ENCODE measurements around the gene TWIST1. TPM values are rescaled to one million over a fixed set of nuclear protein-coding genes. Genes with fewer than 3 reads are reported as not detected.
A peak's percentile ranks its signal among the peaks of the same experiment; 100 is the strongest.

TWIST1 gene
- total RNA-seq, 1 experiment from 2014 or later, result not detected

GRCh38 chr7:19116121-19117090 lies 1.0 kb downstream of the TWIST1 start:
- Histone ChIP-seq H3K4me2 (ENCODE audit: insufficient read depth, insufficient read length, low read length) (peak overlapping the region; percentile 57), H2BK20ac (ENCODE audit: low read depth, low read length, poor library complexity, severe bottlenecking) (no peak overlapping the region), H2BK12ac (ENCODE audit: insufficient read length, low read depth, low read length) (no peak overlapping the region), H3K9me3 (ENCODE audit: control insufficient read depth, low read depth, low read length) (no peaks in the 10 kb centered on the region), H2BK15ac (ENCODE audit: low read depth, low read length) (no peak overlapping the region), H3K23me2 (ENCODE audit: insufficient read length, low read depth, low read length, poor library complexity, severe bottlenecking) (peaks cover 25% of the 10 kb centered on the region), H3K27ac (ENCODE audit: insufficient read length, low read depth, low read length) (no peak overlapping the region), H3K14ac (ENCODE audit: insufficient read depth, low read length) (no peak overlapping the region; the same call in 1 of the 2 replicates), H3K9ac (ENCODE audit: extremely low read depth, insufficient read length, low read length) (no peak overlapping the region), H2BK120ac (ENCODE audit: low read depth, low read length, poor library complexity, severe bottlenecking) (no peak overlapping the region), H3K27me3 (ENCODE audit: insufficient read depth, low read length) (peaks cover 76% of the 10 kb centered on the region), H3K4me1 (ENCODE audit: insufficient read depth, low read length) (0 out of 2 replicates have a peak, but pooled peaks cover 6% of the 10 kb centered on the region), H4K8ac (replicated peaks; ENCODE audit: insufficient read length, low read depth, low read length) (no peak overlapping the region), H3K79me1 (ENCODE audit: insufficient read depth, low read depth, low read length, poor library complexity, severe bottlenecking) (no peaks in the 10 kb centered on the region), H3K23ac (ENCODE audit: insufficient read length, low read depth, low read length) (no peak overlapping the region), H4K20me1 (ENCODE audit: control insufficient read depth, insufficient read depth, insufficient read length) (no peaks in the 10 kb centered on the region), H3K4ac (ENCODE audit: low read depth, low read length) (no peak overlapping the region), H4K91ac (ENCODE audit: insufficient read length, low read depth, low read length) (no peak overlapping the region), H3K56ac (ENCODE audit: insufficient read length, low read depth, low read length) (no peak overlapping the region), H3K18ac (ENCODE audit: insufficient read length, low read depth, low read length) (no peak overlapping the region), H4K5ac (ENCODE audit: insufficient read length, low read depth, low read length) (no peak overlapping the region), H3K79me2 (ENCODE audit: insufficient read depth, low read length) (no peaks in the 10 kb centered on the region), H2AK5ac (ENCODE audit: insufficient read length, low read length) (no peak overlapping the region), H2AFZ (ENCODE audit: low read length) (no peak overlapping the region), H3T11ph (ENCODE audit: low read length) (no peak overlapping the region), H2BK5ac (ENCODE audit: insufficient read length, low read length) (no peak overlapping the region)
- TF ChIP-seq CTCF (conservative IDR thresholded peaks at IDR 0.05), result no peak
- Mint-ChIP-seq H3K4me3 (peak overlapping the region; percentile 54 to 79), H3K27ac (no peak overlapping the region), H3K4me1 (peaks cover 22 to 40% of the 10 kb centered on the region in 2 experiments), H3K27me3 (ENCODE audit: low read depth) (peaks cover 95% of the 10 kb centered on the region), H3K36me3 (ENCODE audit: insufficient read depth in 1 of 3, low read depth in 3 of 3) (no peaks in the 10 kb centered on the region), H3K9me3 (no peaks in the 10 kb centered on the region; a peak in 1 of 5 replicates)
- no CpG with 5 or more reads among the region's 70 CpGs for WGBS (ENCODE audit: extremely low coverage, insufficient read length, low lambda C conversion rate)
- peak; percentile 63 for DNase-seq
